Measurements from ENCODE around the gene SLC22A2.

DNA sequence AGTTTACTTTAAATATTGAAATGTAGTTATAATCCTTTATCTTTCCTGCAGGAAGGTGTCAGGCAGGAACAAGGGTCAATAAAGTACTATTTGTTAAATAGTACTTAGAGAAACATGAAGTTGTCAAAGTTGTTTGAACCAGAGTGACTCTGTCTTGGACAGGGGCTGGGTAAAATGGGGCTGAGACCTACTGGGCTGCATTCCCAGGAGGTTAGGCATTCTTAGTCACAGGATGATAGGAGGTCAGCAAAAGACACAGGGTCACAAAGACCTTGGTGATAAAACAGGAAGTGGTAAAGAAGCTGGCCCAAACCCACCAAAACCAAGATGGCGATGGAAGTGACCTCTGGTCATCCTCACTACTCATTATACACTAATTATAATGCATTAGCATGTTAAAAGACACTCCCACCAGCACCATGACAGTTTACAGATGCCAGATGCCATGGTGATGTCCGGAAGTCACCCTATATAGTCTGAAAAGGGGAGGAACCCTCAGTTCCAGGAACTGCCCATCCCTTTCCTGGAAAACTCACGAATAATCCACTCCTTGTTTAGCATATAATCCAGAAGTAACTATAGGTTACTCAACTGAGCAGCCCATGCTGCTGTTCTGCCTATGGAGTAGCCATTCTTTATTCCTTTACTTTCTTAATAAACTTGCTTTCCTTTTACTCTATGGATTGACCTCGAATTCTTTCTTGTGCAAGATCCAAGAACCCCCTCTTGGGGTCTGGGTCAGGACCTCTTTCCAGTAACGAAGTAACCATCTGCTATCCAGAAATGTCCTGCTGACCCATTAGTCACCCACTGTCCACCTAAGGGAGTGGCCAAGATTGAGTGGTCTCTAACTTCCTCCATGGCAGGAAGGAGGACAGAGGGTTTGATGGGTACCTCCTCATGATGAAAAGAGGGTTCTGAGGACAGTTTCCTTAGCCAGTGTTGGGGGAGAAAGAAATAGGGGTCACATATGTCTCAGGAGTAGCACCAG lies 19.6 kb downstream of the SLC22A2 start:
- TF ChIP-seq, protein P1, sequence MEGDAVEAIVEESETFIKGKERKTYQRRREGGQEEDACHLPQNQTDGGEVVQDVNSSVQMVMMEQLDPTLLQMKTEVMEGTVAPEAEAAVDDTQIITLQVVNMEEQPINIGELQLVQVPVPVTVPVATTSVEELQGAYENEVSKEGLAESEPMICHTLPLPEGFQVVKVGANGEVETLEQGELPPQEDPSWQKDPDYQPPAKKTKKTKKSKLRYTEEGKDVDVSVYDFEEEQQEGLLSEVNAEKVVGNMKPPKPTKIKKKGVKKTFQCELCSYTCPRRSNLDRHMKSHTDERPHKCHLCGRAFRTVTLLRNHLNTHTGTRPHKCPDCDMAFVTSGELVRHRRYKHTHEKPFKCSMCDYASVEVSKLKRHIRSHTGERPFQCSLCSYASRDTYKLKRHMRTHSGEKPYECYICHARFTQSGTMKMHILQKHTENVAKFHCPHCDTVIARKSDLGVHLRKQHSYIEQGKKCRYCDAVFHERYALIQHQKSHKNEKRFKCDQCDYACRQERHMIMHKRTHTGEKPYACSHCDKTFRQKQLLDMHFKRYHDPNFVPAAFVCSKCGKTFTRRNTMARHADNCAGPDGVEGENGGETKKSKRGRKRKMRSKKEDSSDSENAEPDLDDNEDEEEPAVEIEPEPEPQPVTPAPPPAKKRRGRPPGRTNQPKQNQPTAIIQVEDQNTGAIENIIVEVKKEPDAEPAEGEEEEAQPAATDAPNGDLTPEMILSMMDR (IDR thresholded peaks at IDR 0.05), result no peak
- no peak for TF ChIP-seq EZH2 (IDR thresholded peaks at IDR 0.05)
